Measurements from ENCODE around the gene PDCD6IP. TPM values are rescaled to one million over a fixed set of nuclear protein-coding genes. Genes with fewer than 3 reads are reported as not detected.

Gene PDCD6IP
- total and polyA plus RNA-seq, 12 donors: 38.2 to 246 (median 116) TPM

- intact Hi-C loops (cut with DNase I): no loop called here
- Histone ChIP-seq H3K27me3 (no peaks in the 10 kb centered on the region), H3K36me3 (replicated peaks in 1 of 2) (no peaks in the 10 kb centered on the region), H3K27ac (no peak overlapping the region), H3K4me1 (replicated peaks in 1 of 2) (no peaks in the 10 kb centered on the region), H3K9me3 (replicated peaks in 1 of 3) (no peaks in the 10 kb centered on the region), H3K4me3 (no peak overlapping the region)
- TF ChIP-seq POLR2A (IDR thresholded peaks at IDR 0.05) (no peak), CTCF (IDR thresholded peaks at IDR 0.05) (no peak)
- DNase-seq: no peak
Measured at GRCh38 chr3:33900440-33900808, 102.0 kb downstream of the PDCD6IP start.

- H3K4me3 ChIP-seq: no peak overlapping the region
- H3K4me1 ChIP-seq (replicated peaks in 1 of 2): no peaks in the 10 kb centered on the region
- TF ChIP-seq CTCF (IDR thresholded peaks at IDR 0.05): no peak
- no peaks in the 10 kb centered on the region for H3K9me3 ChIP-seq (replicated peaks in 1 of 3)
- 75 to 81% (median 80%) methylated on average over 11 of the region's 11 CpGs for WGBS, 4 donors
- intact Hi-C loops (cut with DNase I): no loop called here
- no peaks in the 10 kb centered on the region for H3K36me3 ChIP-seq (replicated peaks in 1 of 2)
- no peaks in the 10 kb centered on the region for H3K27me3 ChIP-seq
- H3K27ac ChIP-seq: no peak overlapping the region
- no peak for DNase-seq
Measured at GRCh38 chr3:33900809-33901505, 102.5 kb downstream of the PDCD6IP start.

- TF ChIP-seq POLR2A (IDR thresholded peaks at IDR 0.05): no peak
- TF ChIP-seq CTCF (IDR thresholded peaks at IDR 0.05): no peak
- no peaks in the 10 kb centered on the region for H3K36me3 ChIP-seq (replicated peaks in 1 of 2)
- no peaks in the 10 kb centered on the region for H3K4me1 ChIP-seq (replicated peaks in 1 of 2)
- H3K27ac ChIP-seq: no peak overlapping the region
- H3K9me3 ChIP-seq (replicated peaks in 1 of 3): no peaks in the 10 kb centered on the region
- 73 to 77% (median 75%) methylated on average over 6 of the region's 6 CpGs for WGBS, 4 donors
- no peak overlapping the region for H3K4me3 ChIP-seq
- DNase-seq: no peak
- intact Hi-C loops (cut with DNase I): no loop called here
- H3K27me3 ChIP-seq: no peaks in the 10 kb centered on the region
Measured at GRCh38 chr3:33901862-33902563, 103.6 kb downstream of the PDCD6IP start.

- Histone ChIP-seq H3K4me1 (replicated peaks in 1 of 2) (no peaks in the 10 kb centered on the region), H3K27ac (no peak overlapping the region), H3K36me3 (replicated peaks in 1 of 2) (no peaks in the 10 kb centered on the region), H3K4me3 (no peak overlapping the region), H3K27me3 (no peaks in the 10 kb centered on the region), H3K9me3 (replicated peaks in 1 of 3) (no peaks in the 10 kb centered on the region)
- DNase-seq: no peak
- no peak for TF ChIP-seq POLR2A (IDR thresholded peaks at IDR 0.05)
- no peak for TF ChIP-seq CTCF (IDR thresholded peaks at IDR 0.05)
- 88 to 91% (median 89%) methylated on average over 3 of the region's 3 CpGs for WGBS, 4 donors
- intact Hi-C loops (cut with DNase I): no loop called here
Measured at GRCh38 chr3:33904730-33905129, 106.3 kb downstream of the PDCD6IP start.

Data from adrenal gland (tissue), 12 donors.